Measurements from ENCODE around the gene CCR5AS.

The CCR5AS gene

GRCh38 chr3:46375218-46375617, 31.6 kb downstream of the CCR5AS start:
- no peak for DNase-seq

GRCh38 chr3:46374755-46375154, 32.1 kb downstream of the CCR5AS start:
- no peak for DNase-seq

- no peak for DNase-seq
Measured at GRCh38 chr3:46372492-46373359, 34.1 kb downstream of the CCR5AS start.

GRCh38 chr3:46371519-46372340, 35.1 kb downstream of the CCR5AS start:
- no peak for DNase-seq

- DNase-seq = no peak
Measured at GRCh38 chr3:46370839-46371518, 35.9 kb downstream of the CCR5AS start, which contains the start of gene CCR5. CCR5 (plus strand) TSS chr3:46370946; CDS start chr3:46372903, 1,957 bp downstream.

GRCh38 chr3:46369675-46370132, 37.2 kb downstream of the CCR5AS start:
- no peak for DNase-seq

GRCh38 chr3:46369151-46369550, 37.7 kb downstream of the CCR5AS start:
- no peak for DNase-seq

GRCh38 chr3:46368569-46368968, 38.3 kb downstream of the CCR5AS start:
- peak; percentile 53 for DNase-seq

GRCh38 chr3:46367811-46368210, 39.1 kb downstream of the CCR5AS start:
- DNase-seq = no peak

- no peak for DNase-seq
Measured at GRCh38 chr3:46365737-46366524, 40.9 kb downstream of the CCR5AS start.

- DNase-seq = no peak
Measured at GRCh38 chr3:46365041-46365440, 41.8 kb downstream of the CCR5AS start.

- DNase-seq = no peak
Measured at GRCh38 chr3:46361408-46362283, 45.2 kb downstream of the CCR5AS start.

- no peak for DNase-seq
Measured at GRCh38 chr3:46360907-46361306, 46.0 kb downstream of the CCR5AS start.

GRCh38 chr3:46359733-46360493, 47.0 kb downstream of the CCR5AS start:
- DNase-seq = no peak

- no peak for DNase-seq
Measured at GRCh38 chr3:46358466-46358865, 48.4 kb downstream of the CCR5AS start.

GRCh38 chr3:46356909-46357308, 50.0 kb downstream of the CCR5AS start:
- DNase-seq = no peak

- no peak for DNase-seq
Measured at GRCh38 chr3:46356276-46356675, 50.6 kb downstream of the CCR5AS start.

GRCh38 chr3:46354984-46355383, 51.9 kb downstream of the CCR5AS start:
- DNase-seq = no peak

- DNase-seq = no peak
Measured at GRCh38 chr3:46354478-46354877, 52.4 kb downstream of the CCR5AS start.

GRCh38 chr3:46353647-46354410, 53.0 kb downstream of the CCR5AS start, which contains the start of gene CCR2:
CCR2 (plus strand) TSS chr3:46354111; CDS start chr3:46357528, 3,417 bp downstream.
- no peak for DNase-seq
